ENCODE results near the gene LNX1. TPM values are rescaled to one million over a fixed set of nuclear protein-coding genes. Genes with fewer than 3 reads are reported as not detected.

The LNX1 gene
- total and polyA plus RNA-seq, 4 experiments from 2014 or later, result 0.44 to 0.78 TPM; not detected in 2

DNA sequence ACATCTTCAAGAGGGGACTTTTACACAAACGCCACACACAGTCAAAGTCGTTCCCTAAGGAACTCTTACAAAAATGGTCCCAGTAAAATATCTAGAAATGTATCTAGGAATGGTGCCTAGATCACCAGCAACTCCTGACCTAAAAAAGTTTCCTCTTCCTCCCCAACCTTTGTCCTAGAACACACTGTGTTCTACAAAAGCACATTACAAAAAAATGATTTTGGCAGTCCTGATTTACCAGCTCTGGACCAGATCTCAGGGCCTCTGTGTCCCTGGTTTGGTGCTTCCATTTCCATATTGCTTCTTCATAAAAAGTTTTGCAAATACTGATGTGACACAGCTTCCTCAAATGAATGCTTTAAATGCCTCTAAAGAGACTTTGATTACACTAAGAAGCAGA is 55.0 kb downstream of the LNX1 start:
- intact Hi-C loops (cut with micrococcal nuclease), result no loop called here
- POLR2A ChIA-PET (ENCODE audit: partially characterized antibody), result no interaction called here
- peaks cover 16% of the 10 kb centered on the region in 2 donors for H3K27me3 Mint-ChIP-seq

DNA sequence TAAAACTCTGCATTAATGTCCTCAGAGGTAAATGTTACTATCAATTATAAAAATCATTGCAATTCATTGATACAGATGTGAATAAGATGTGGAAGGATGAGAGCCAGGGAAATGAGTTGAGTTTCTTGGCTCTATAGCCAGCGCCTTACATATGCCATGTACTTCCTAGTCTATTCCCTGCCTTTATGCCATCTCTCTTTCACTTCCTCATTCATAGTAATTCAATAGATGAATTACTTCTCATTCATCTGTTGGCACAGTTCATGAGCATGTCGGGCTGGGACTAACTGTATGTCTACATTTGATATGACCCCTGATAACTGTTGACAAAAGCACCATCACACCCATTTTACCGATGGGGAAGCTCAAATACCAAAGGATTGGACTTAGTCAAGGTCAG is 55.7 kb downstream of the LNX1 start:
- Mint-ChIP-seq H3K4me1 (no peaks in the 10 kb centered on the region), H3K4me3 (no peak overlapping the region), H3K9me3 (peaks cover 0 to 2% (median 0%) of the 10 kb centered on the region in 8 donors), H3K36me3 (no peaks in the 10 kb centered on the region), H3K27ac (no peak overlapping the region), H3K27me3 (peaks cover 16% of the 10 kb centered on the region in 2 donors)
- peaks cover 4% of the 10 kb centered on the region for H3K27me3 ChIP-seq (ENCODE audit: insufficient read depth, low read length)
- CTCF ChIA-PET (ENCODE audit: partially characterized antibody), result no interaction called here
- H3K4me1 ChIP-seq (ENCODE audit: insufficient read depth, low read length), result no peaks in the 10 kb centered on the region
- H3K9me3 ChIP-seq (ENCODE audit: control insufficient read depth in 1 of 2, low read length in 2 of 2), result no peaks in the 10 kb centered on the region
- POLR2A ChIA-PET (ENCODE audit: partially characterized antibody), result no interaction called here
- intact Hi-C loops (cut with micrococcal nuclease), result no loop called here
- no peak overlapping the region for H3K27ac ChIP-seq (ENCODE audit: low read depth, low read length)
- DNase-seq, result no peak
- H3K4me3 ChIP-seq (ENCODE audit: low read length in 2 of 2), result no peak overlapping the region
- no peaks in the 10 kb centered on the region for H3K36me3 ChIP-seq (ENCODE audit: insufficient read depth, low read length)

More for the DNA sequence above, 55.0 kb downstream of the LNX1 start:
- Mint-ChIP-seq H3K9me3 (peaks cover 0 to 2% (median 0%) of the 10 kb centered on the region in 8 donors), H3K27ac (no peak overlapping the region), H3K4me1 (no peaks in the 10 kb centered on the region), H3K36me3 (no peaks in the 10 kb centered on the region), H3K4me3 (no peak overlapping the region)
- H3K36me3 ChIP-seq (ENCODE audit: insufficient read depth, low read length), result no peaks in the 10 kb centered on the region
- H3K9me3 ChIP-seq (ENCODE audit: control insufficient read depth in 1 of 2, low read length in 2 of 2), result no peaks in the 10 kb centered on the region
- H3K4me3 ChIP-seq (ENCODE audit: low read length in 2 of 2), result no peak overlapping the region
- no peaks in the 10 kb centered on the region for H3K4me1 ChIP-seq (ENCODE audit: insufficient read depth, low read length)
- no peak for DNase-seq
- no peak overlapping the region for H3K27ac ChIP-seq (ENCODE audit: low read depth, low read length)
- peaks cover 4% of the 10 kb centered on the region for H3K27me3 ChIP-seq (ENCODE audit: insufficient read depth, low read length)
- CTCF ChIA-PET (ENCODE audit: partially characterized antibody), result no interaction called here

DNA sequence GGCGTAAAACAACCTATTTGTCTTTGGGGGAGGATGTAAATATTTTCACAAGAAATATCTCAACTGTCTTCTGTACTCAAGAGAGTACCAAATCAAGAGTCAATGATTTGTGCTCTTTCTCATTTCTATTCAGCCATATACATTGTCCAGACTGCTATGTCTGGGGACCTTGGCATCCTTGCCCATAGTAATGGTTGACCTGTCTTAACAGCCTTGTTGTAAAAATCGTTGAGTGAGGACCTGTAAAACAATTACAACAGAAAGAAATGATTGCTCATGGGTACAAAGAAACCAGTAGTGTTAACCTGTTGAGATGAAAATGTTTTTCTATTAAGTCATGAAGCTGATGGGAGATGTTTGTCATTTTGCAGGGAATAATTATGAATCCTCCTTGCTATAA is 56.6 kb downstream of the LNX1 start:
- intact Hi-C loops (cut with micrococcal nuclease), result no loop called here
- Histone ChIP-seq H3K27ac (ENCODE audit: low read depth, low read length) (no peak overlapping the region), H3K36me3 (ENCODE audit: insufficient read depth, low read length) (no peaks in the 10 kb centered on the region), H3K9me3 (ENCODE audit: control insufficient read depth in 1 of 2, low read length in 2 of 2) (no peaks in the 10 kb centered on the region), H3K4me1 (ENCODE audit: insufficient read depth, low read length) (no peaks in the 10 kb centered on the region), H3K4me3 (ENCODE audit: low read length in 2 of 2) (no peak overlapping the region), H3K27me3 (ENCODE audit: insufficient read depth, low read length) (peaks cover 4% of the 10 kb centered on the region)
- POLR2A ChIA-PET (ENCODE audit: partially characterized antibody), result no interaction called here
- DNase-seq, result no peak
- CTCF ChIA-PET (ENCODE audit: partially characterized antibody), result no interaction called here
- Mint-ChIP-seq H3K27me3 (peaks cover 16% of the 10 kb centered on the region in 2 donors), H3K36me3 (no peaks in the 10 kb centered on the region), H3K27ac (no peak overlapping the region), H3K4me3 (no peak overlapping the region), H3K9me3 (peaks cover 0 to 2% (median 0%) of the 10 kb centered on the region in 8 donors), H3K4me1 (no peaks in the 10 kb centered on the region)

DNA sequence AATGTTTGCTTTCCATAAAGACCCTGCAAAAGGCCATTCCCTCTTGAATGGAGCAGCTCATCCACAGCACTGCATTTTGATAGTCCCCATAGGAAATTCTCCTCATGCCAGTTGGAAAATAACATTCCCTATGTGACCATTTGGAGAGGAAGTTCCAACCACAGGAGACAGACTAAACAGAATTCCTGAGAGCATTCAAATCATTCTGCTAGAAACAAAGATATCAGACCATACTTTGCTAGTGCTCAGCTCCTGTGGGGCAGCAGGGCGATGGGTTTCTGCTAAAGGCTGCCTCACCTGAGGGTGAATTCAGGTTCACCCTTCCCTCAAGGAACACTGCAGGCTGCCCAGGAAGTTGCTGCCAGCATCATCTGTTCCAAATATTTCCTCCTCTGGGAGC is 58.8 kb downstream of the LNX1 start:
- no peaks in the 10 kb centered on the region for H3K36me3 Mint-ChIP-seq
- intact Hi-C loops (cut with micrococcal nuclease), result no loop called here
- Histone ChIP-seq H3K27me3 (ENCODE audit: insufficient read depth, low read length) (no peaks in the 10 kb centered on the region), H3K4me1 (ENCODE audit: insufficient read depth, low read length) (no peaks in the 10 kb centered on the region), H3K9me3 (ENCODE audit: control insufficient read depth in 1 of 2, low read length in 2 of 2) (no peaks in the 10 kb centered on the region), H3K36me3 (ENCODE audit: insufficient read depth, low read length) (no peaks in the 10 kb centered on the region), H3K27ac (ENCODE audit: low read depth, low read length) (no peak overlapping the region), H3K4me3 (ENCODE audit: low read length in 2 of 2) (no peak overlapping the region)
- no peaks in the 10 kb centered on the region for H3K9me3 Mint-ChIP-seq
- H3K4me1 Mint-ChIP-seq, result no peaks in the 10 kb centered on the region
- H3K4me3 Mint-ChIP-seq, result no peak overlapping the region
- no peak overlapping the region for H3K27ac Mint-ChIP-seq
- ChIA-PET CTCF (ENCODE audit: partially characterized antibody) (no interaction called here), POLR2A (ENCODE audit: partially characterized antibody) (no interaction called here)
- no peak for DNase-seq
- H3K27me3 Mint-ChIP-seq, result peaks cover 8 to 16% of the 10 kb centered on the region in 2 donors

DNA sequence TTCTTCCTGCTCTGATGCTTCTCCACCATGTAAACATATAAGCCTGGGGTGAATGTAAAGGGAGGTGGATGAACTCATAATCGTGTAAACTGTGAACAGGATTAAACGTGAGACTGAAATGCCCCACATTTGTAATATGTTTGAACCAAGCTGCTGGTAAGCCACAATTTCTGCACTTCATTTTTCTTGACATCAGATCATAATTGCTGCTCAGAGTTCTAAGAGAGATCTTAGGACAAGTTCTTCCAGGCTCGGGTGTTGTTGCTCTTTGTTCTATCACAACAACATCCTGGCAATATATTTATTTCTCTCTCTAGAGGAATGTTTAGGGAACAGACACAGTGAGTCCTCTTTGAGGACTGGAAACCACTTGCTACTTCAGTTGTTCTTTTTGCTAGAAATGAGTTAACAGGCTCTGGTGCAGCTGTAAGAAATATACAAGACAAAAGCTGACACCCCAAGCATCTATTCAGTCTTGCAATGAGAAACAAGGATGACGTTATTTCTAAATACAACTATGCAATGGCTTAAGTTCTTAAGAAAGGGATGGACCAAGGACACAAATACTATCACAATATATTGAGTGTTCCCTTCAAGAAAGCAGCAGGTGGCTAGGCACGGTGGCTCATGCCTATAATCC is 59.6 kb downstream of the LNX1 start:
- no peaks in the 10 kb centered on the region for H3K4me1 ChIP-seq (ENCODE audit: insufficient read depth, low read length)
- H3K36me3 Mint-ChIP-seq, result no peaks in the 10 kb centered on the region
- H3K4me1 Mint-ChIP-seq, result no peaks in the 10 kb centered on the region
- DNase-seq, result no peak
- no peak overlapping the region for H3K4me3 ChIP-seq (ENCODE audit: low read length in 2 of 2)
- no peaks in the 10 kb centered on the region for H3K36me3 ChIP-seq (ENCODE audit: insufficient read depth, low read length)
- ChIA-PET POLR2A (ENCODE audit: partially characterized antibody) (no interaction called here), CTCF (ENCODE audit: partially characterized antibody) (no interaction called here)
- no peaks in the 10 kb centered on the region for H3K9me3 Mint-ChIP-seq
- no peaks in the 10 kb centered on the region for H3K9me3 ChIP-seq (ENCODE audit: control insufficient read depth in 1 of 2, low read length in 2 of 2)
- peaks cover 5 to 15% of the 10 kb centered on the region in 2 donors for H3K27me3 Mint-ChIP-seq
- no peaks in the 10 kb centered on the region for H3K27me3 ChIP-seq (ENCODE audit: insufficient read depth, low read length)
- H3K27ac Mint-ChIP-seq, result no peak overlapping the region
- H3K27ac ChIP-seq (ENCODE audit: low read depth, low read length), result no peak overlapping the region
- intact Hi-C loops (cut with micrococcal nuclease), result no loop called here
- H3K4me3 Mint-ChIP-seq, result no peak overlapping the region

DNA sequence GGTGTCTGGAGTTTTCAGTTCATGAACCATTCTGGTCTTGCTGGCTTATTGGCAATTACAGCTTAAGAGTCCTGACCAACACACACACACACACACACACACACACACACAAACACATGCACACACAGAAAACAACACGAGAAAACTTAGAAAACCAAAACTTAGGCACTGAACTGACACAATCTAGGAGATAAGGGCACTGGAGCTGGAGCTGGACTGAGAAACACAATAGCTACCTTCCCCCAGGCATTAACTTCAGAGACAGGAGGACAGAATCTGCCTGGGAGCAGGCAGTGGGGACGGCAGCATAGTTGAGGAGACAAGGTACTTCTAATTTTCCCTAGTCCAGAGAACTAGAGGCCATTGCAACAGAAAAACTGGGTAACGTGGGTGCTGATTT is 62.3 kb downstream of the LNX1 start:
- H3K4me3 ChIP-seq (ENCODE audit: low read length in 2 of 2), result no peak overlapping the region
- ChIA-PET CTCF (ENCODE audit: partially characterized antibody) (no interaction called here), POLR2A (ENCODE audit: partially characterized antibody) (no interaction called here)
- H3K9me3 ChIP-seq (ENCODE audit: control insufficient read depth in 1 of 2, low read length in 2 of 2), result no peaks in the 10 kb centered on the region
- Mint-ChIP-seq H3K27me3 (peaks cover 14% of the 10 kb centered on the region in 2 donors), H3K4me1 (no peaks in the 10 kb centered on the region), H3K36me3 (no peaks in the 10 kb centered on the region), H3K9me3 (no peaks in the 10 kb centered on the region), H3K4me3 (no peak overlapping the region), H3K27ac (no peak overlapping the region)
- H3K27ac ChIP-seq (ENCODE audit: low read depth, low read length), result no peak overlapping the region
- DNase-seq, result no peak
- H3K36me3 ChIP-seq (ENCODE audit: insufficient read depth, low read length), result no peaks in the 10 kb centered on the region
- intact Hi-C loops (cut with micrococcal nuclease), result no loop called here
- H3K27me3 ChIP-seq (ENCODE audit: insufficient read depth, low read length), result no peaks in the 10 kb centered on the region
- no peaks in the 10 kb centered on the region for H3K4me1 ChIP-seq (ENCODE audit: insufficient read depth, low read length)

DNA sequence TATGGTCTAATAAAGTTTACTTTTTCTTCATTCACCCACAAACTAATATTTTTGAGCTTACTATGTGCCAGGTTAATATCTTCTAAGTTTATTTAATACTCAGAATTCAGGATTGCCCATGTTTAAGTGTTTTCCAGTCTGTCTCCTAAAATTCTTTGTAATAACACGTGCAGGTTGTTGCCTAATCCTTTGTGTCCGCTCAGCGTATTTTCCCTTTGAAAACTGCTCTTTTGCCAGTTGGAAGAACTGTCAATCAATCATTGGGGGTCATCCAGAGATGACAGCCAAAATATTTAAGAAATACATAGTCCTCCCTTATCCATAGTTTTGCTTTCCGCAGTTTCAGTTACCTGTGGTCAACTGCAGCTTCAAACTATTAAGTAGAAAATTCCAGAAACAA is 63.4 kb downstream of the LNX1 start:
- H3K4me1 ChIP-seq (ENCODE audit: insufficient read depth, low read length), result no peaks in the 10 kb centered on the region
- no peaks in the 10 kb centered on the region for H3K27me3 ChIP-seq (ENCODE audit: insufficient read depth, low read length)
- Mint-ChIP-seq H3K27me3 (peaks cover 16 to 18% of the 10 kb centered on the region in 2 donors), H3K27ac (no peak overlapping the region), H3K4me1 (no peaks in the 10 kb centered on the region), H3K36me3 (no peaks in the 10 kb centered on the region), H3K4me3 (no peak overlapping the region), H3K9me3 (no peaks in the 10 kb centered on the region)
- H3K4me3 ChIP-seq (ENCODE audit: low read length in 2 of 2), result no peak overlapping the region
- DNase-seq, result no peak
- intact Hi-C loops (cut with micrococcal nuclease), result no loop called here
- POLR2A ChIA-PET (ENCODE audit: partially characterized antibody), result no interaction called here
- H3K36me3 ChIP-seq (ENCODE audit: insufficient read depth, low read length), result no peaks in the 10 kb centered on the region
- H3K9me3 ChIP-seq (ENCODE audit: control insufficient read depth in 1 of 2, low read length in 2 of 2), result no peaks in the 10 kb centered on the region
- CTCF ChIA-PET (ENCODE audit: partially characterized antibody), result no interaction called here
- no peak overlapping the region for H3K27ac ChIP-seq (ENCODE audit: low read depth, low read length)

DNA sequence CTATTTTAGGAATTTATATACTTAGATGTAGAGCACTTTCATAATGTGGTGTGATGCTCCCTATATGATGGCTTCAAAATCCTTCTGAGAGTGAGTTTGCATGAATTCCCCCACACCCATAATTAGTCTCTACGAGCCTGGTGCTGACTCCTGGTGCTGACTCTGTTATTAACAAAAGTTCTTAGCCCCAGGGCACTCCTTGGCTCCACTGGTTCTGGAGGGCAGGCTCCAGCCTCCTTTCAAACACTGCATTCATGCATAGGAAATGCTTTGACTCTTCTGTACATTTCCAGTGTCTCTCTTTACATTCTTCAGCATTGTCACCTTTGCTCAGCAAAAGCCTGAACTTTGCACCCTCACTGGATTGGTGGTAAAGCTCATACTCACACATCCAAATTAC is 64.0 kb downstream of the LNX1 start:
- intact Hi-C loops (cut with micrococcal nuclease), result no loop called here
- H3K9me3 Mint-ChIP-seq, result no peaks in the 10 kb centered on the region
- no peak overlapping the region for H3K4me3 Mint-ChIP-seq
- Histone ChIP-seq H3K27me3 (ENCODE audit: insufficient read depth, low read length) (no peaks in the 10 kb centered on the region), H3K4me3 (ENCODE audit: low read length in 2 of 2) (no peak overlapping the region), H3K4me1 (ENCODE audit: insufficient read depth, low read length) (no peaks in the 10 kb centered on the region), H3K9me3 (ENCODE audit: control insufficient read depth in 1 of 2, low read length in 2 of 2) (no peaks in the 10 kb centered on the region), H3K27ac (ENCODE audit: low read depth, low read length) (no peak overlapping the region), H3K36me3 (ENCODE audit: insufficient read depth, low read length) (no peaks in the 10 kb centered on the region)
- H3K27ac Mint-ChIP-seq, result no peak overlapping the region
- H3K4me1 Mint-ChIP-seq, result no peaks in the 10 kb centered on the region
- no peaks in the 10 kb centered on the region for H3K36me3 Mint-ChIP-seq
- ChIA-PET POLR2A (ENCODE audit: partially characterized antibody) (no interaction called here), CTCF (ENCODE audit: partially characterized antibody) (no interaction called here)
- no peak for DNase-seq
- H3K27me3 Mint-ChIP-seq, result peaks cover 15 to 18% of the 10 kb centered on the region in 2 donors

Data from CD4-positive, alpha-beta memory T cell (primary cell).